Measurements from ENCODE around the gene CSNK1A1L. TPM values are rescaled to one million over a fixed set of nuclear protein-coding genes. Genes with fewer than 3 reads are reported as not detected.

CSNK1A1L gene
- total and polyA plus RNA-seq, 10 of the 15 experiments (the other 5 are each of a cell fraction or from before 2014, with no cell fraction given): not detected

DNA sequence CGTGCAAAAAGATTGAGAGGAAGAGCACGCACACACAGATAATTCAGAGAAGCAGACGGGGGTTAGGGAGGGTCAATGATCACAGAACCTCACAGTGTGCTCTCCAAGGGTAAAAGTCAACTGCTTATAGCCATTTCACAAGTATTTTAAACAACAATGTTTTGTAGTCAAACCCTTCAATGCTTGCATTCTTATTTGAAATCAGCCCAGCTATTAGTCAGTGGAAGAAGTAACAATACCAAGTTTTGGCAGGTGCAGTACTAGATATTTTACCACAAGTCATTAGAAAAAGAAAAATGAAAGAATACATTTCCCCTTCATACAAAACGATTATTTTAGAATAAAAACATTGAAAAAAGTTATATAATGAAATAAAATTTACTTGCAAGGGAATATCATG, 2.6 kb downstream of the CSNK1A1L start (continued):
- TF ChIP-seq, protein P1, sequence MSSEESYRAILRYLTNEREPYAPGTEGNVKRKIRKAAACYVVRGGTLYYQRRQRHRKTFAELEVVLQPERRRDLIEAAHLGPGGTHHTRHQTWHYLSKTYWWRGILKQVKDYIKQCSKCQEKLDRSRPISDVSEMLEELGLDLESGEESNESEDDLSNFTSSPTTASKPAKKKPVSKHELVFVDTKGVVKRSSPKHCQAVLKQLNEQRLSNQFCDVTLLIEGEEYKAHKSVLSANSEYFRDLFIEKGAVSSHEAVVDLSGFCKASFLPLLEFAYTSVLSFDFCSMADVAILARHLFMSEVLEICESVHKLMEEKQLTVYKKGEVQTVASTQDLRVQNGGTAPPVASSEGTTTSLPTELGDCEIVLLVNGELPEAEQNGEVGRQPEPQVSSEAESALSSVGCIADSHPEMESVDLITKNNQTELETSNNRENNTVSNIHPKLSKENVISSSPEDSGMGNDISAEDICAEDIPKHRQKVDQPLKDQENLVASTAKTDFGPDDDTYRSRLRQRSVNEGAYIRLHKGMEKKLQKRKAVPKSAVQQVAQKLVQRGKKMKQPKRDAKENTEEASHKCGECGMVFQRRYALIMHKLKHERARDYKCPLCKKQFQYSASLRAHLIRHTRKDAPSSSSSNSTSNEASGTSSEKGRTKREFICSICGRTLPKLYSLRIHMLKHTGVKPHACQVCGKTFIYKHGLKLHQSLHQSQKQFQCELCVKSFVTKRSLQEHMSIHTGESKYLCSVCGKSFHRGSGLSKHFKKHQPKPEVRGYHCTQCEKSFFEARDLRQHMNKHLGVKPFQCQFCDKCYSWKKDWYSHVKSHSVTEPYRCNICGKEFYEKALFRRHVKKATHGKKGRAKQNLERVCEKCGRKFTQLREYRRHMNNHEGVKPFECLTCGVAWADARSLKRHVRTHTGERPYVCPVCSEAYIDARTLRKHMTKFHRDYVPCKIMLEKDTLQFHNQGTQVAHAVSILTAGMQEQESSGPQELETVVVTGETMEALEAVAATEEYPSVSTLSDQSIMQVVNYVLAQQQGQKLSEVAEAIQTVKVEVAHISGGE (CRISPR knock-in tag; IDR thresholded peaks at IDR 0.05): no peak
- TF ChIP-seq, protein P2, sequence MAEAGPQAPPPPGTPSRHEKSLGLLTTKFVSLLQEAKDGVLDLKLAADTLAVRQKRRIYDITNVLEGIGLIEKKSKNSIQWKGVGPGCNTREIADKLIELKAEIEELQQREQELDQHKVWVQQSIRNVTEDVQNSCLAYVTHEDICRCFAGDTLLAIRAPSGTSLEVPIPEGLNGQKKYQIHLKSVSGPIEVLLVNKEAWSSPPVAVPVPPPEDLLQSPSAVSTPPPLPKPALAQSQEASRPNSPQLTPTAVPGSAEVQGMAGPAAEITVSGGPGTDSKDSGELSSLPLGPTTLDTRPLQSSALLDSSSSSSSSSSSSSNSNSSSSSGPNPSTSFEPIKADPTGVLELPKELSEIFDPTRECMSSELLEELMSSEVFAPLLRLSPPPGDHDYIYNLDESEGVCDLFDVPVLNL (IDR thresholded peaks at IDR 0.05; ENCODE audit: low read depth, low read length): no peak
- TF ChIP-seq, protein P3, sequence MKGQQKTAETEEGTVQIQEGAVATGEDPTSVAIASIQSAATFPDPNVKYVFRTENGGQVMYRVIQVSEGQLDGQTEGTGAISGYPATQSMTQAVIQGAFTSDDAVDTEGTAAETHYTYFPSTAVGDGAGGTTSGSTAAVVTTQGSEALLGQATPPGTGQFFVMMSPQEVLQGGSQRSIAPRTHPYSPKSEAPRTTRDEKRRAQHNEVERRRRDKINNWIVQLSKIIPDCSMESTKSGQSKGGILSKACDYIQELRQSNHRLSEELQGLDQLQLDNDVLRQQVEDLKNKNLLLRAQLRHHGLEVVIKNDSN (IDR thresholded peaks at IDR 0.05; ENCODE audit: borderline replicate concordance, extremely low read length, insufficient read depth, low read depth, low read length): no peak

DNA sequence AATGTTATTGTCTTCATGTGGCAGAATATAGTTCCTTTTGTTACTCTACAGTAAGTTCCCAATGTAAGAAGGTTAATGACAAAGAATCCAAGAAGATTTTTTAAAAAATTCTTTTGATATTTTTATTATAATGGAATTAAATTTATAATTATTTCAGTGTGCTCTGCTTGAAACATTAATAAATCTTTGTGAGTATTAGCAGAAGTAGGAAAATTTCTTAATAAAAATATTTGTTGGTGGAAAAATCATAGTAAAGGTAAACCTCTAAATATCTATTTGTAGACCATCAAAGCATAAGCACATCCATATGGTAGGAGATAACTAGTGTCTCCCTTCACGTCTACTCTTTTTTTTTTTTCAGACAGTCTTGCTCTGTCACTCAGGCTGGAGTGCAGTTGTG, 4.3 kb downstream of the CSNK1A1L start:
- POLR2A ChIA-PET: no interaction called here
- WGBS (ENCODE audit: insufficient coverage, insufficient replicate concordance, low lambda C conversion rate, missing lambda C conversion rate): 0% methylated on average over 1 of the region's 1 CpG
- BruUV-seq (replicated peaks): no TSS peak
- H4K20me1 ChIP-seq (ENCODE audit: control insufficient read depth, insufficient read depth): no peaks in the 10 kb centered on the region
- SMC1A ChIA-PET (ENCODE audit: uncharacterized antibody, unreplicated experiment): no interaction called here
- in situ Hi-C loops (cut with MboI) (no loop called here), intact Hi-C loops (cut with micrococcal nuclease; ENCODE audit: unreplicated experiment) (no loop called here)
- H3K4me1 ChIP-seq (ENCODE audit: control insufficient read depth, insufficient read depth, low read length): no peaks in the 10 kb centered on the region
- H3K9me3 ChIP-seq (replicated peaks; ENCODE audit: control insufficient read depth, insufficient read depth, low read length): no peaks in the 10 kb centered on the region
- DNase-seq (ENCODE audit: low read depth, low spot score) (no peak), FAIRE-seq (no peak), ATAC-seq (no peak)
- CTCF ChIA-PET: no interaction called here
- RAD21 ChIA-PET (ENCODE audit: unreplicated experiment): interaction anchor here (0.7 kb wide), 1 partner anchor 751 kb away, joined by 3 read pairs; no protein-coding TSS in a partner anchor
- no peak overlapping the region for H3K4me3 ChIP-seq
- no peak overlapping the region for H3K9ac ChIP-seq (ENCODE audit: control insufficient read depth, insufficient read depth, low read length)
- H3K4me2 ChIP-seq (ENCODE audit: control insufficient read depth, insufficient read depth): no peak overlapping the region
- H3K27me3 ChIP-seq (replicated peaks in 1 of 2; ENCODE audit: control insufficient read depth in 2 of 2, insufficient read depth in 2 of 2, low read length in 1 of 2): no peaks in the 10 kb centered on the region; a peak in 2 of 4 replicates
- H3K79me2 ChIP-seq (ENCODE audit: control insufficient read depth, insufficient read depth, low read length): no peaks in the 10 kb centered on the region
- H3K27ac ChIP-seq (ENCODE audit: control insufficient read depth, insufficient read depth): no peak overlapping the region
- H2AFZ ChIP-seq (ENCODE audit: control insufficient read depth, low read depth, low read length): no peak overlapping the region
- TF ChIP-seq TARDBP (IDR thresholded peaks at IDR 0.05; ENCODE audit: borderline replicate concordance): no peak
- no peak for TF ChIP-seq MTA3 (IDR thresholded peaks at IDR 0.05; ENCODE audit: borderline replicate concordance, low read length)
- no peak for TF ChIP-seq ESRRA (IDR thresholded peaks at IDR 0.05; ENCODE audit: low read length)
- TF ChIP-seq, protein P4, sequence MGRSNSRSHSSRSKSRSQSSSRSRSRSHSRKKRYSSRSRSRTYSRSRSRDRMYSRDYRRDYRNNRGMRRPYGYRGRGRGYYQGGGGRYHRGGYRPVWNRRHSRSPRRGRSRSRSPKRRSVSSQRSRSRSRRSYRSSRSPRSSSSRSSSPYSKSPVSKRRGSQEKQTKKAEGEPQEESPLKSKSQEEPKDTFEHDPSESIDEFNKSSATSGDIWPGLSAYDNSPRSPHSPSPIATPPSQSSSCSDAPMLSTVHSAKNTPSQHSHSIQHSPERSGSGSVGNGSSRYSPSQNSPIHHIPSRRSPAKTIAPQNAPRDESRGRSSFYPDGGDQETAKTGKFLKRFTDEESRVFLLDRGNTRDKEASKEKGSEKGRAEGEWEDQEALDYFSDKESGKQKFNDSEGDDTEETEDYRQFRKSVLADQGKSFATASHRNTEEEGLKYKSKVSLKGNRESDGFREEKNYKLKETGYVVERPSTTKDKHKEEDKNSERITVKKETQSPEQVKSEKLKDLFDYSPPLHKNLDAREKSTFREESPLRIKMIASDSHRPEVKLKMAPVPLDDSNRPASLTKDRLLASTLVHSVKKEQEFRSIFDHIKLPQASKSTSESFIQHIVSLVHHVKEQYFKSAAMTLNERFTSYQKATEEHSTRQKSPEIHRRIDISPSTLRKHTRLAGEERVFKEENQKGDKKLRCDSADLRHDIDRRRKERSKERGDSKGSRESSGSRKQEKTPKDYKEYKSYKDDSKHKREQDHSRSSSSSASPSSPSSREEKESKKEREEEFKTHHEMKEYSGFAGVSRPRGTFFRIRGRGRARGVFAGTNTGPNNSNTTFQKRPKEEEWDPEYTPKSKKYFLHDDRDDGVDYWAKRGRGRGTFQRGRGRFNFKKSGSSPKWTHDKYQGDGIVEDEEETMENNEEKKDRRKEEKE (IDR thresholded peaks at IDR 0.05): no peak
- no peak for TF ChIP-seq KAT2A (conservative IDR thresholded peaks at IDR 0.05; ENCODE audit: control insufficient read depth, low read depth, low read length)
- TF ChIP-seq PAX8 (IDR thresholded peaks at IDR 0.05): no peak
- TF ChIP-seq, protein P5, sequence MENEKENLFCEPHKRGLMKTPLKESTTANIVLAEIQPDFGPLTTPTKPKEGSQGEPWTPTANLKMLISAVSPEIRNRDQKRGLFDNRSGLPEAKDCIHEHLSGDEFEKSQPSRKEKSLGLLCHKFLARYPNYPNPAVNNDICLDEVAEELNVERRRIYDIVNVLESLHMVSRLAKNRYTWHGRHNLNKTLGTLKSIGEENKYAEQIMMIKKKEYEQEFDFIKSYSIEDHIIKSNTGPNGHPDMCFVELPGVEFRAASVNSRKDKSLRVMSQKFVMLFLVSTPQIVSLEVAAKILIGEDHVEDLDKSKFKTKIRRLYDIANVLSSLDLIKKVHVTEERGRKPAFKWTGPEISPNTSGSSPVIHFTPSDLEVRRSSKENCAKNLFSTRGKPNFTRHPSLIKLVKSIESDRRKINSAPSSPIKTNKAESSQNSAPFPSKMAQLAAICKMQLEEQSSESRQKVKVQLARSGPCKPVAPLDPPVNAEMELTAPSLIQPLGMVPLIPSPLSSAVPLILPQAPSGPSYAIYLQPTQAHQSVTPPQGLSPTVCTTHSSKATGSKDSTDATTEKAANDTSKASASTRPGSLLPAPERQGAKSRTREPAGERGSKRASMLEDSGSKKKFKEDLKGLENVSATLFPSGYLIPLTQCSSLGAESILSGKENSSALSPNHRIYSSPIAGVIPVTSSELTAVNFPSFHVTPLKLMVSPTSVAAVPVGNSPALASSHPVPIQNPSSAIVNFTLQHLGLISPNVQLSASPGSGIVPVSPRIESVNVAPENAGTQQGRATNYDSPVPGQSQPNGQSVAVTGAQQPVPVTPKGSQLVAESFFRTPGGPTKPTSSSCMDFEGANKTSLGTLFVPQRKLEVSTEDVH (IDR thresholded peaks at IDR 0.05; ENCODE audit: low read depth, partially characterized antibody): no peak
- no peaks in the 10 kb centered on the region for H3K36me3 ChIP-seq (ENCODE audit: control insufficient read depth in 2 of 2, insufficient read depth in 2 of 2, low read length in 1 of 2)
